T-helper 17 cell (primary cell): Measurements from ENCODE around the gene KLHL6. TPM values are rescaled to one million over a fixed set of nuclear protein-coding genes. Genes with fewer than 3 reads are reported as not detected.

Experiments used
- ATAC-seq: fragments of 150-1000 bp; cut with Tn5 transposase; 2 replicates; pipeline ENCODE4 v1.10.0; 2021; ENCODE audit warnings: mild to moderate bottlenecking, moderate library complexity
- DNase-seq, 3 donors: peaks; one replicate each; pipeline versions ENCODE4 v3.0.0 to v3.0.0-alpha.2; 2020 to 2021
- H3K9me3 ChIP-seq: one replicate; pipeline ENCODE4 v1.7.0; 2013; ENCODE audit warnings: low read length, mild to moderate bottlenecking; ENCODE audit not compliant: control insufficient read depth, poor library complexity, severe bottlenecking
- H3K27ac Mint-ChIP-seq: one replicate; pipeline ENCODE4 v1.8.0; 2022; ENCODE audit warnings: mild to moderate bottlenecking, moderate library complexity, mixed read lengths
- H3K27me3 Mint-ChIP-seq: one replicate; pipeline ENCODE4 v1.8.0; 2022; ENCODE audit warnings: mixed read lengths
- H3K36me3 Mint-ChIP-seq: one replicate; pipeline ENCODE4 v1.8.0; 2022; ENCODE audit warnings: low read depth, mixed read lengths
- H3K4me1 Mint-ChIP-seq: one replicate; pipeline ENCODE4 v1.8.0; 2022; ENCODE audit warnings: mild to moderate bottlenecking, mixed read lengths
- H3K4me3 Mint-ChIP-seq: one replicate; pipeline ENCODE4 v1.8.0; 2022; ENCODE audit warnings: mild to moderate bottlenecking, moderate library complexity, mixed read lengths
- total RNA-seq, 4 donors: library from RNA in 2 of 4; stranded (reverse) in 2 of 4; gene quantifications; one replicate each; pipeline ENCODE4 v1.2.3 and lab custom pipeline; 2022 to 2026

KLHL6 gene
- total RNA-seq, 2 donors from 2014 or later = 29.3 to 35.7 TPM

GRCh38 chr3:183502237-183503181 is 53.0 kb downstream of the KLHL6 start:
- DNase-seq (no peak), ATAC-seq (no peak)
- no peaks in the 10 kb centered on the region for H3K9me3 ChIP-seq
- H3K36me3 Mint-ChIP-seq = peaks cover 18% of the 10 kb centered on the region
- H3K4me3 Mint-ChIP-seq = no peak overlapping the region
- H3K27me3 Mint-ChIP-seq = no peaks in the 10 kb centered on the region
- H3K27ac Mint-ChIP-seq = peak overlapping the region; percentile 88
- peaks cover 12% of the 10 kb centered on the region for H3K4me1 Mint-ChIP-seq

- no peak for DNase-seq
- H3K27ac Mint-ChIP-seq = peak overlapping the region; percentile 88
- ATAC-seq = no peak
- no peaks in the 10 kb centered on the region for H3K9me3 ChIP-seq
- H3K4me1 Mint-ChIP-seq = peaks cover 12% of the 10 kb centered on the region
- H3K36me3 Mint-ChIP-seq = peaks cover 13% of the 10 kb centered on the region
- H3K4me3 Mint-ChIP-seq = no peak overlapping the region
- no peaks in the 10 kb centered on the region for H3K27me3 Mint-ChIP-seq
Measured at GRCh38 chr3:183500981-183501704, 54.4 kb downstream of the KLHL6 start.

- H3K36me3 Mint-ChIP-seq = peaks cover 11% of the 10 kb centered on the region
Measured at GRCh38 chr3:183500319-183500718, 55.2 kb downstream of the KLHL6 start.

GRCh38 chr3:183498634-183499033 is 56.9 kb downstream of the KLHL6 start:
- H3K36me3 Mint-ChIP-seq = peaks cover 9% of the 10 kb centered on the region
- no peak for ATAC-seq

More at GRCh38 chr3:183500319-183500718, 55.2 kb downstream of the KLHL6 start:
- H3K9me3 ChIP-seq = no peaks in the 10 kb centered on the region
- DNase-seq (no peak), ATAC-seq (no peak)
- Mint-ChIP-seq H3K4me3 (no peak overlapping the region), H3K27ac (peak overlapping the region; percentile 43), H3K27me3 (no peaks in the 10 kb centered on the region), H3K4me1 (peaks cover 12% of the 10 kb centered on the region)

GRCh38 chr3:183497313-183497712 is 58.2 kb downstream of the KLHL6 start:
- DNase-seq = no peak
- no peaks in the 10 kb centered on the region for H3K27me3 Mint-ChIP-seq
- no peak overlapping the region for H3K4me3 Mint-ChIP-seq
- H3K27ac Mint-ChIP-seq = no peak overlapping the region
- peaks cover 12% of the 10 kb centered on the region for H3K4me1 Mint-ChIP-seq
- H3K9me3 ChIP-seq = no peaks in the 10 kb centered on the region
- H3K36me3 Mint-ChIP-seq = peaks cover 15% of the 10 kb centered on the region
- no peak for ATAC-seq

More at GRCh38 chr3:183498634-183499033, 56.9 kb downstream of the KLHL6 start:
- Mint-ChIP-seq H3K27ac (peak overlapping the region; percentile 49), H3K27me3 (no peaks in the 10 kb centered on the region), H3K4me3 (no peak overlapping the region), H3K4me1 (peaks cover 12% of the 10 kb centered on the region)
- no peak for DNase-seq
- no peaks in the 10 kb centered on the region for H3K9me3 ChIP-seq

GRCh38 chr3:183496311-183496710 is 59.2 kb downstream of the KLHL6 start:
- H3K27me3 Mint-ChIP-seq = no peaks in the 10 kb centered on the region
- peaks cover 8% of the 10 kb centered on the region for H3K4me1 Mint-ChIP-seq
- no peak overlapping the region for H3K27ac Mint-ChIP-seq
- peaks cover 11% of the 10 kb centered on the region for H3K36me3 Mint-ChIP-seq
- ATAC-seq (no peak), DNase-seq (no peak)
- no peak overlapping the region for H3K4me3 Mint-ChIP-seq
- H3K9me3 ChIP-seq = no peaks in the 10 kb centered on the region

- peak overlapping the region; percentile 65 for H3K27ac Mint-ChIP-seq
Measured at GRCh38 chr3:183494341-183494740, 61.2 kb downstream of the KLHL6 start.

GRCh38 chr3:183493296-183494045 is 62.0 kb downstream of the KLHL6 start:
- H3K9me3 ChIP-seq = no peaks in the 10 kb centered on the region
- H3K36me3 Mint-ChIP-seq = peaks cover 9% of the 10 kb centered on the region
- DNase-seq (no peak), ATAC-seq (no peak)
- peaks cover 2% of the 10 kb centered on the region for H3K4me1 Mint-ChIP-seq
- H3K4me3 Mint-ChIP-seq = no peak overlapping the region
- H3K27me3 Mint-ChIP-seq = no peaks in the 10 kb centered on the region
- H3K27ac Mint-ChIP-seq = peak overlapping the region; percentile 65

More at GRCh38 chr3:183494341-183494740, 61.2 kb downstream of the KLHL6 start:
- no peak overlapping the region for H3K4me3 Mint-ChIP-seq
- ATAC-seq = no peak
- H3K27me3 Mint-ChIP-seq = no peaks in the 10 kb centered on the region
- no peaks in the 10 kb centered on the region for H3K9me3 ChIP-seq
- peaks cover 9% of the 10 kb centered on the region for H3K36me3 Mint-ChIP-seq
- H3K4me1 Mint-ChIP-seq = no peaks in the 10 kb centered on the region
- DNase-seq = no peak

GRCh38 chr3:183492849-183493179 is 62.7 kb downstream of the KLHL6 start:
- H3K27ac Mint-ChIP-seq = peak overlapping the region; percentile 54
- no peaks in the 10 kb centered on the region for H3K27me3 Mint-ChIP-seq
- no peaks in the 10 kb centered on the region for H3K9me3 ChIP-seq
- no peak for DNase-seq
- peaks cover 4% of the 10 kb centered on the region for H3K4me1 Mint-ChIP-seq
- H3K4me3 Mint-ChIP-seq = no peak overlapping the region
- no peak for ATAC-seq
- H3K36me3 Mint-ChIP-seq = peaks cover 9% of the 10 kb centered on the region

- ATAC-seq (no peak), DNase-seq (no peak)
- Mint-ChIP-seq H3K4me3 (no peak overlapping the region), H3K4me1 (peaks cover 4% of the 10 kb centered on the region), H3K27me3 (no peaks in the 10 kb centered on the region), H3K27ac (peak overlapping the region; percentile 54), H3K36me3 (peaks cover 9% of the 10 kb centered on the region)
- no peaks in the 10 kb centered on the region for H3K9me3 ChIP-seq
Measured at GRCh38 chr3:183491923-183492848, 63.3 kb downstream of the KLHL6 start.

GRCh38 chr3:183491109-183491922 is 64.2 kb downstream of the KLHL6 start:
- Mint-ChIP-seq H3K4me3 (no peak overlapping the region), H3K4me1 (peaks cover 4% of the 10 kb centered on the region), H3K36me3 (peaks cover 9% of the 10 kb centered on the region), H3K27me3 (no peaks in the 10 kb centered on the region), H3K27ac (no peak overlapping the region)
- H3K9me3 ChIP-seq = no peaks in the 10 kb centered on the region
- DNase-seq (no peak), ATAC-seq (no peak)
